K562 (cell line): ENCODE measurements around the gene FBXO4. TPM values are rescaled to one million over a fixed set of nuclear protein-coding genes. Genes with fewer than 3 reads are reported as not detected.

Experiments used
- CBFB ChIP-seq: sonication (generic); formaldehyde crosslinking; IDR thresholded peaks from 2 replicates; pipeline ENCODE4 v1.4.0; 2020; ENCODE audit warnings: mild to moderate bottlenecking, missing genetic modification reagents
- HNRNPK ChIP-seq: fragments of 200-400 bp; formaldehyde crosslinking; IDR thresholded peaks from one replicate; pipeline ENCODE4 v1.6.1; 2018; ENCODE audit warnings: mild to moderate bottlenecking, low read depth, low read length; ENCODE audit not compliant: poor library complexity, severe bottlenecking
- HNRNPUL1 ChIP-seq: fragments of 200-400 bp; formaldehyde crosslinking; IDR thresholded peaks from 2 replicates; pipeline ENCODE4 v1.6.1; 2017; ENCODE audit warnings: low read length
- KDM5B ChIP-seq: fragments of 200-600 bp; sonication (generic); IDR thresholded peaks from 2 replicates; pipeline ENCODE4 v1.6.1; 2012; ENCODE audit warnings: low read depth, mild to moderate bottlenecking, moderate library complexity, low read length, control low read depth, inconsistent platforms; ENCODE audit not compliant: insufficient replicate concordance
- POLR2A ChIP-seq: fragments of 450-650 bp; conservative IDR thresholded peaks from 2 replicates; pipeline ENCODE4 v1.6.1; 2016
- TCF7L2 ChIP-seq: fragments of 150-350 bp; IDR thresholded peaks from 2 replicates; pipeline ENCODE4 v1.6.1; 2016; ENCODE audit warnings: low read depth, mild to moderate bottlenecking, low read length, moderate library complexity
- ZNF217 ChIP-seq: sonication (generic); formaldehyde crosslinking; IDR thresholded peaks from 2 replicates; pipeline ENCODE4 v1.8.0; 2022; ENCODE audit warnings: mild to moderate bottlenecking, missing genetic modification reagents
- ZNF830 ChIP-seq: fragments of 250-450 bp; sonication (Bioruptor Pico); IDR thresholded peaks from 2 replicates; pipeline ENCODE4 v1.5.0; 2021; ENCODE audit warnings: mild to moderate bottlenecking
- polyA plus RNA-seq, 8 experiments: library from polyadenylated mRNA; depleted of rRNA in 4 of 8; stranded (reverse) in 5 of 8; unstranded in 3 of 8; fragments of >200 nt; fragmentation: Nextera tagmentation in 2 of 8; fragmentation: Illumina TruSeq in 1 of 8; extraction: Ambion mirVana in 2 of 8; extraction: Trizol in 1 of 8; gene quantifications; 2 replicates each; pipeline versions ENCODE4 v1.2.1 to v1.2.3, GENCODE V29; 2011 to 2014; ENCODE audit warnings: inconsistent platforms in 1 of 8, missing spikeins in 1 of 8
- total RNA-seq, 7 experiments: library from RNA; depleted of rRNA in 6 of 7; stranded (reverse); fragments of >200 nt in 6 of 7; fragmentation: Illumina TruSeq in 2 of 7; extraction: Trizol in 2 of 7; gene quantifications; 2 replicates each; pipeline versions ENCODE4 v1.2.1 to v1.2.3, GENCODE V29; 2011 to 2021; ENCODE audit warnings: low replicate concordance in 1 of 7
- TF ChIP-seq, protein P1 (sequence below), 2 experiments: IDR thresholded peaks in 1 of 2; conservative IDR thresholded peaks in 1 of 2; 2 replicates each; pipeline ENCODE4 v1.6.1; 2016; ENCODE audit warnings: low read depth in 2 of 2, mild to moderate bottlenecking in 1 of 2, missing compliant biosample characterization in 1 of 2, missing genetic modification characterization in 1 of 2, moderate library complexity in 1 of 2
- TF ChIP-seq, protein P2 (sequence below): fragments of 450-650 bp; formaldehyde crosslinking; IDR thresholded peaks from 2 replicates; pipeline ENCODE4 v1.4.0; 2020; ENCODE audit warnings: mild to moderate bottlenecking, moderate library complexity
- TF ChIP-seq, protein P3 (sequence below): IDR thresholded peaks from 2 replicates; pipeline ENCODE4 v1.6.1; 2016; ENCODE audit warnings: missing genetic modification characterization, missing compliant biosample characterization
- TF ChIP-seq, protein P4 (sequence below): fragments of 250-450 bp; sonication (Bioruptor Pico); IDR thresholded peaks from 2 replicates; pipeline ENCODE4 v1.8.0; 2022; ENCODE audit warnings: inconsistent platforms, mild to moderate bottlenecking, moderate library complexity, borderline replicate concordance
- TF ChIP-seq, protein P5 (sequence below): fragments of 450-650 bp; formaldehyde crosslinking; IDR thresholded peaks from 2 replicates; pipeline ENCODE4 v1.4.0; 2022; ENCODE audit warnings: missing genetic modification characterization
- TF ChIP-seq, protein P6 (sequence below): sonication (generic); formaldehyde crosslinking; IDR thresholded peaks from 2 replicates; pipeline ENCODE4 v1.8.1; 2023; ENCODE audit warnings: mild to moderate bottlenecking, missing genetic modification reagents

Gene FBXO4
- total and polyA plus RNA-seq, 9 of the 15 experiments (the other 6 are each of a cell fraction or from before 2014, with no cell fraction given) = 5.9 to 33.4 (median 19.6) TPM

DNA sequence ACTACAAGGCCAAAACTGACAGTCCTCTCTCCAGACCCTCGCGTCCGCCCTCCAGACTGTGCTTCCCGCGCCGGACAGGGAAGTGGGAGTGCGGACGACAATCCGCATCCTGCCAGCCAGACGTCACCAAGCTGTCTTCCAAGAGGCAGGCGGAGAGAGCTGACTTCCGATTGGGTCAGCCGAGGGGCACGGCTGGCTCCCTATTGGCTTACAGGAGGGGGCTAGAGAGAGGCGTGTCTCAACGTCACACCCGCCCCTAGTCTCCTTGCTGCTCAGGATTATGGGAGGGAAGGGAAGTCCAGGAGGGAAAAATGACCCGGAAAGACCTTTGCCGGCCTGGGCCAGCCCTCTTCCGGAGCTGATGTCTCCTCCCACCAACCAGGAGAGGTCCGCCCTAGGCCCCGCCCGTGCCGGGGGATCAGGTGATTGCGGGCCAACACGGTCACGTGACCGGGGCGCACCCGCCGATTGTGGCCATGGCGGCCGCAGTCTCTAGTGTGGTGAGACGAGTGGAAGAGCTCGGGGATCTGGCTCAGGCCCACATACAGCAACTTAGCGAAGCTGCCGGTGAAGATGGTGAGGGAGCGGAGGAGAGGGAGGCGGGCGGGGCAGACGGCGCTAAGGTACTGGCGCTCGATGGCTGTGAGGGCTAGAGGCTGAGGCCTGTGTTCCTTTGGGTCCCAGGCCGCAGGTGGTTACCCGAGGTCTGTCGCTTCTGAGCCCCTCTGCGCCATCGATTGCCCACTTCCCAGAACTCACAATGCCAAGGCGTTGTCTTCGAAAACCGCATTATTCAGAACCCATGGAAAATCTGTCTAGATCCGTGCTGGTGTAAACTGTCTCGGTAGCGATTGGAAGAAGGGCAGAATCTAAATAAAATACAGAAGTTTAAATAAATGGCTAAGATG, 20.9 kb upstream of the FBXO4 start, which contains the start of gene RIMOC1 (continued):
- TF ChIP-seq, protein P1, sequence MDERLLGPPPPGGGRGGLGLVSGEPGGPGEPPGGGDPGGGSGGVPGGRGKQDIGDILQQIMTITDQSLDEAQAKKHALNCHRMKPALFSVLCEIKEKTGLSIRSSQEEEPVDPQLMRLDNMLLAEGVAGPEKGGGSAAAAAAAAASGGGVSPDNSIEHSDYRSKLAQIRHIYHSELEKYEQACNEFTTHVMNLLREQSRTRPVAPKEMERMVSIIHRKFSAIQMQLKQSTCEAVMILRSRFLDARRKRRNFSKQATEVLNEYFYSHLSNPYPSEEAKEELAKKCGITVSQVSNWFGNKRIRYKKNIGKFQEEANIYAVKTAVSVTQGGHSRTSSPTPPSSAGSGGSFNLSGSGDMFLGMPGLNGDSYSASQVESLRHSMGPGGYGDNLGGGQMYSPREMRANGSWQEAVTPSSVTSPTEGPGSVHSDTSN (CRISPR knock-in tag; IDR thresholded peaks at IDR 0.05; ENCODE audit: low read depth) = no peak
- TF ChIP-seq, protein P1 (tag; conservative IDR thresholded peaks at IDR 0.05; ENCODE audit: low read depth) = peak; percentile 66; the same call in 1 of the 2 replicates
- TF ChIP-seq HNRNPK (no peak), TCF7L2 (no peak), POLR2A (peak; percentile 98), CBFB (CRISPR knock-in tag) (peak; percentile 66; the same call in 1 of the 2 replicates), HNRNPUL1 (no peak), KDM5B (peak; percentile 92), ZNF830 (CRISPR knock-in tag) (0 out of 2 replicates have a peak, but pooled peaks have one; percentile 37), ZNF217 (CRISPR knock-in tag) (no peak)
- TF ChIP-seq, protein P2, sequence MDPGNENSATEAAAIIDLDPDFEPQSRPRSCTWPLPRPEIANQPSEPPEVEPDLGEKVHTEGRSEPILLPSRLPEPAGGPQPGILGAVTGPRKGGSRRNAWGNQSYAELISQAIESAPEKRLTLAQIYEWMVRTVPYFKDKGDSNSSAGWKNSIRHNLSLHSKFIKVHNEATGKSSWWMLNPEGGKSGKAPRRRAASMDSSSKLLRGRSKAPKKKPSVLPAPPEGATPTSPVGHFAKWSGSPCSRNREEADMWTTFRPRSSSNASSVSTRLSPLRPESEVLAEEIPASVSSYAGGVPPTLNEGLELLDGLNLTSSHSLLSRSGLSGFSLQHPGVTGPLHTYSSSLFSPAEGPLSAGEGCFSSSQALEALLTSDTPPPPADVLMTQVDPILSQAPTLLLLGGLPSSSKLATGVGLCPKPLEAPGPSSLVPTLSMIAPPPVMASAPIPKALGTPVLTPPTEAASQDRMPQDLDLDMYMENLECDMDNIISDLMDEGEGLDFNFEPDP (CRISPR knock-in tag) = 0 out of 2 replicates have a peak, but pooled peaks have one; percentile 21
- TF ChIP-seq, protein P3, sequence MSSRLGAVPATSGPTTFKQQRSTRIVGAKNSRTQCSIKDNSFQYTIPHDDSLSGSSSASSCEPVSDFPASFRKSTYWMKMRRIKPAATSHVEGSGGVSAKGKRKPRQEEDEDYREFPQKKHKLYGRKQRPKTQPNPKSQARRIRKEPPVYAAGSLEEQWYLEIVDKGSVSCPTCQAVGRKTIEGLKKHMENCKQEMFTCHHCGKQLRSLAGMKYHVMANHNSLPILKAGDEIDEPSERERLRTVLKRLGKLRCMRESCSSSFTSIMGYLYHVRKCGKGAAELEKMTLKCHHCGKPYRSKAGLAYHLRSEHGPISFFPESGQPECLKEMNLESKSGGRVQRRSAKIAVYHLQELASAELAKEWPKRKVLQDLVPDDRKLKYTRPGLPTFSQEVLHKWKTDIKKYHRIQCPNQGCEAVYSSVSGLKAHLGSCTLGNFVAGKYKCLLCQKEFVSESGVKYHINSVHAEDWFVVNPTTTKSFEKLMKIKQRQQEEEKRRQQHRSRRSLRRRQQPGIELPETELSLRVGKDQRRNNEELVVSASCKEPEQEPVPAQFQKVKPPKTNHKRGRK (tag) = no peak
- TF ChIP-seq, protein P4, sequence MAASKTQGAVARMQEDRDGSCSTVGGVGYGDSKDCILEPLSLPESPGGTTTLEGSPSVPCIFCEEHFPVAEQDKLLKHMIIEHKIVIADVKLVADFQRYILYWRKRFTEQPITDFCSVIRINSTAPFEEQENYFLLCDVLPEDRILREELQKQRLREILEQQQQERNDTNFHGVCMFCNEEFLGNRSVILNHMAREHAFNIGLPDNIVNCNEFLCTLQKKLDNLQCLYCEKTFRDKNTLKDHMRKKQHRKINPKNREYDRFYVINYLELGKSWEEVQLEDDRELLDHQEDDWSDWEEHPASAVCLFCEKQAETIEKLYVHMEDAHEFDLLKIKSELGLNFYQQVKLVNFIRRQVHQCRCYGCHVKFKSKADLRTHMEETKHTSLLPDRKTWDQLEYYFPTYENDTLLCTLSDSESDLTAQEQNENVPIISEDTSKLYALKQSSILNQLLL (CRISPR knock-in tag) = no peak
- TF ChIP-seq, protein P5, sequence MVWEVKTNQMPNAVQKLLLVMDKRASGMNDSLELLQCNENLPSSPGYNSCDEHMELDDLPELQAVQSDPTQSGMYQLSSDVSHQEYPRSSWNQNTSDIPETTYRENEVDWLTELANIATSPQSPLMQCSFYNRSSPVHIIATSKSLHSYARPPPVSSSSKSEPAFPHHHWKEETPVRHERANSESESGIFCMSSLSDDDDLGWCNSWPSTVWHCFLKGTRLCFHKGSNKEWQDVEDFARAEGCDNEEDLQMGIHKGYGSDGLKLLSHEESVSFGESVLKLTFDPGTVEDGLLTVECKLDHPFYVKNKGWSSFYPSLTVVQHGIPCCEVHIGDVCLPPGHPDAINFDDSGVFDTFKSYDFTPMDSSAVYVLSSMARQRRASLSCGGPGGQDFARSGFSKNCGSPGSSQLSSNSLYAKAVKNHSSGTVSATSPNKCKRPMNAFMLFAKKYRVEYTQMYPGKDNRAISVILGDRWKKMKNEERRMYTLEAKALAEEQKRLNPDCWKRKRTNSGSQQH (CRISPR knock-in tag) = peak; percentile 87; the same call in 1 of the 2 replicates
- TF ChIP-seq, protein P6, sequence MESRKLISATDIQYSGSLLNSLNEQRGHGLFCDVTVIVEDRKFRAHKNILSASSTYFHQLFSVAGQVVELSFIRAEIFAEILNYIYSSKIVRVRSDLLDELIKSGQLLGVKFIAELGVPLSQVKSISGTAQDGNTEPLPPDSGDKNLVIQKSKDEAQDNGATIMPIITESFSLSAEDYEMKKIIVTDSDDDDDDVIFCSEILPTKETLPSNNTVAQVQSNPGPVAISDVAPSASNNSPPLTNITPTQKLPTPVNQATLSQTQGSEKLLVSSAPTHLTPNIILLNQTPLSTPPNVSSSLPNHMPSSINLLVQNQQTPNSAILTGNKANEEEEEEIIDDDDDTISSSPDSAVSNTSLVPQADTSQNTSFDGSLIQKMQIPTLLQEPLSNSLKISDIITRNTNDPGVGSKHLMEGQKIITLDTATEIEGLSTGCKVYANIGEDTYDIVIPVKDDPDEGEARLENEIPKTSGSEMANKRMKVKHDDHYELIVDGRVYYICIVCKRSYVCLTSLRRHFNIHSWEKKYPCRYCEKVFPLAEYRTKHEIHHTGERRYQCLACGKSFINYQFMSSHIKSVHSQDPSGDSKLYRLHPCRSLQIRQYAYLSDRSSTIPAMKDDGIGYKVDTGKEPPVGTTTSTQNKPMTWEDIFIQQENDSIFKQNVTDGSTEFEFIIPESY (CRISPR knock-in tag) = no peak
